Left lobe of liver (tissue), 2 donors: ENCODE measurements around the gene TMEM42. TPM values are rescaled to one million over a fixed set of nuclear protein-coding genes. Genes with fewer than 3 reads are reported as not detected.

Experiments used
- ATAC-seq: fragments of 200-7000 bp; cut with Tn5 transposase; one replicate; pipeline ENCODE4 v1.9.1; 2020; ENCODE audit warnings: mild to moderate bottlenecking, moderate library complexity
- DNase-seq: peaks from one replicate; pipeline ENCODE4 v3.0.0-alpha.2; 2020; ENCODE audit warnings: low spot score
- total RNA-seq: library from RNA; stranded (reverse); gene quantifications from one replicate; pipeline ENCODE4 v1.2.1, GENCODE V29; 2021
- donor health status: DM: no; HTN: no; CAD: no; lungs with moderate emphysema.
- donor health status: DM: no; HTN: yes; CAD: no.

TMEM42 gene
- total RNA-seq, 1 donor from 2014 or later, result 9.7 TPM

DNA sequence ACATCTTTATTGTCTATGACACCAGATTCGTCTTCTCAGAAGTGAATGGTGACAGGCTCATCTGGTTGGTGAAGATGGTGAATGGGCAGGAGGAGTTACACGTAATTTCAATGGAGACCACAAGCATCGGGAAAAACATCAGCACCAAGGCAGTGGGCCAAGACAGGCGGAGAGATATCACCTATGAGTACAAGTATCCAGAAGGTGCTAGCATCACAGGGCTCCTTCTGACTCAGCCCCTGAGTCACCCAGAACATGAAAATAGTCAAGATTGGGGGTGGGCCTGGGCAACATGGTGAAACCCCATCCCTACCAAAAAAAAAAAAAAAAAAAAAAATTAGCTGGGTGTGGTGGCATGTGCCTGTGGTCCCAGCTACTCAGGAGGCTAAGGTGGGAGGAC, 45.3 kb downstream of the TMEM42 start:
- DNase-seq (no peak), ATAC-seq (no peak)

DNA sequence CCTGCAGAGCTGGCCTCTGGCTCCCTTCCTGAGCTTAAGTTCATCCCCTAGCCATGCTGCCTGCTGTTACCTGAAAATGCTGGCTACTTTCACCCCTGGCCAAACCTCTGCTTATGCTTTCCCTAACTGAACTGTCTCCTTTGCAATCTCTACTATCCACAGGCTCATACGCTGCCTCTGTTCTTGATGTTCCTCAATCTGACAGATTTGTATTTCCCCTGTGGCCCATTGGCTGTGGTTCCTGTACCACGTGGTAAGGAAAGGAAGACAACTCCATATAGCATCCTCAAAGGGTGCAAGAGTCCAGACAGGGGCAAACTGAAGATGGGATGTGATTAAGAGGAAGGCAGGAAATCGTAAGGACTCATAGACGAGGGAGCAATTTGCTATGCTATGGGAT, 45.9 kb downstream of the TMEM42 start:
- DNase-seq, result no peak
- no peak for ATAC-seq

DNA sequence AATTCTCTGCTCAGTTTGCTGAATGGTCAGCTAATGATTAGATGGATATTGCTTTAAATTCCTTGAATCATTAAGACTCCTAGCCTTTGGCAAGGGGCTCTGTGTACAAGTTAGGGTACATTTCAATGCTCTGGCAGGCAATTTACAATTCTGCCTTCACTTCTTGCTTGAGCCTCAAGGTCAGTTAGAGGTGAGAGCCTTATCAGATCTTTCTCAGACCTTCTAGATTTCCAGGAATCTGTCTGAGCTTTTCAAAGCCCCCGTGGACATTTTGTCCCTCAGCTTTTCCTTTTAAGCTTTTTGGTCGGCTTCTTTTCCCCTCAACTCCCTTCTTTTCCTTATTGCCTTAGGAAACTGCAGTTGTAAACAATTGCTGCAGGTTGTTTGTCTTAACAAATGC, 47.4 kb downstream of the TMEM42 start:
- ATAC-seq (no peak), DNase-seq (no peak)

DNA sequence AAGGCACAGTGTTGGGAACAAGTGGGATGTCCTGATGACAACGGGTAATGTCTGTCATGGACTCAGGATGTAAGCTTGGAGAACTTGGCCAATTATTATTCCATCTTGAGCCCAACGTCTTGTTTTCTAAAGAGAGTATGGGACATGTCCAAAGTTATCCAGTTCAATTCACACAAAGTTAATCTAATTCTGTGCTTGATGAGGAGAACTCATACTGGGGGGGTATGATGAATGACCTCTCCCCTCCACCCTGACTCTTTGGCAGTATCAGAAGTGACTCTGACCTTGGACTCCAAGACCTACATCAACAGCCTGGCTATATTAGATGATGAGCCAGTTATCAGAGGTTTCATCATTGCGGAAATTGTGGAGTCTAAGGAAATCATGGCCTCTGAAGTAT, 49.0 kb downstream of the TMEM42 start:
- ATAC-seq (no peak), DNase-seq (no peak)

DNA sequence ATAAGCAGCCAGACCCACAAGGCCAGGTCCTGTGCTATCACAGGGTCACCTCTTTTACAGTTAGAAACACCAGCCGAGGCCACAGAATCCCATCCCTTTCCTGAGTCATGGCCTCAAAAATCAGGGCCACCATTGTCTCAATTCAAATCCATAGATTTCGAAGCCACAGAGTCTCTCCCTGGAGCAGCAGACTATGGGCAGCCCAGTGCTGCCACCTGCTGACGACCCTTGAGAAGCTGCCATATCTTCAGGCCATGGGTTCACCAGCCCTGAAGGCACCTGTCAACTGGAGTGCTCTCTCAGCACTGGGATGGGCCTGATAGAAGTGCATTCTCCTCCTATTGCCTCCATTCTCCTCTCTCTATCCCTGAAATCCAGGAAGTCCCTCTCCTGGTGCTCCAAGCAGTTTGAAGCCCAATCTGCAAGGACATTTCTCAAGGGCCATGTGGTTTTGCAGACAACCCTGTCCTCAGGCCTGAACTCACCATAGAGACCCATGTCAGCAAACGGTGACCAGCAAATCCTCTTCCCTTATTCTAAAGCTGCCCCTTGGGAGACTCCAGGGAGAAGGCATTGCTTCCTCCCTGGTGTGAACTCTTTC, 52.3 kb downstream of the TMEM42 start:
- DNase-seq (peak; percentile 66), ATAC-seq (peak; percentile 96)

DNA sequence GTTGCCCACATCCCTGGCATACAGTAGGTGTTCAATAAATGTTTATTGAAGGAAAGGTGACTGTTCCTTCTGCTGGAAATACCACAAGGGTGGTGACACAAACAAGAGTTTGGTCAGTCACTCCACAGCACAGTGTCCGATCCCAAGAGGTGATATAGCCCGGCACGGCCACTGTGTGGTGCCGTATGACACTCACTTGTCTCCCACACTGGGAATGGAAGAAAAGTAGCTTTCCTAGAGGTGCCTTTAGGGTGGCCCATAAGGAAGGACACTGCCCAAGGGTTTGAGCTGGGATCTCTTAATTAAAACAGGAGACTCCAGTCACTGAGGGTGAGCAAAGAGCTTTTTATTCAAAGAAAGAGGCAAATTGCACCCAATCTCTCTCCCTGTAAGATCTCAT, 53.2 kb downstream of the TMEM42 start:
- DNase-seq (no peak), ATAC-seq (peak; percentile 70)

Other genes with a start within 250 kb of the TMEM42 start
- gene ZNF197, start 236.9 kb upstream of the TMEM42 start, total RNA-seq, result 7.0 TPM
- gene ZNF35, start 213.2 kb upstream of the TMEM42 start, total RNA-seq, result 1.8 TPM
- 1.8 TPM for gene ZNF502, start 149.3 kb upstream of the TMEM42 start, total RNA-seq
- gene ZNF501, start 132.3 kb upstream of the TMEM42 start, total RNA-seq, result 1.2 TPM
- gene KIAA1143, start 100.3 kb upstream of the TMEM42 start, total RNA-seq, result 8.2 TPM
- gene KIF15, start 100.1 kb upstream of the TMEM42 start, total RNA-seq, result 0.28 TPM
- not detected for gene TGM4, start 12.7 kb downstream of the TMEM42 start, total RNA-seq
- 36.6 TPM for gene ZDHHC3, start 114.3 kb downstream of the TMEM42 start, total RNA-seq
- gene EXOSC7, start 114.3 kb downstream of the TMEM42 start, total RNA-seq, result 14.6 TPM
- gene CLEC3B, start 164.4 kb downstream of the TMEM42 start, total RNA-seq, result 25.5 TPM